Measurements from ENCODE around the gene CAMK1D.

GRCh38 chr10:12784646-12785045 is 435.3 kb downstream of the CAMK1D start:
- TF ChIP-seq, protein P1, sequence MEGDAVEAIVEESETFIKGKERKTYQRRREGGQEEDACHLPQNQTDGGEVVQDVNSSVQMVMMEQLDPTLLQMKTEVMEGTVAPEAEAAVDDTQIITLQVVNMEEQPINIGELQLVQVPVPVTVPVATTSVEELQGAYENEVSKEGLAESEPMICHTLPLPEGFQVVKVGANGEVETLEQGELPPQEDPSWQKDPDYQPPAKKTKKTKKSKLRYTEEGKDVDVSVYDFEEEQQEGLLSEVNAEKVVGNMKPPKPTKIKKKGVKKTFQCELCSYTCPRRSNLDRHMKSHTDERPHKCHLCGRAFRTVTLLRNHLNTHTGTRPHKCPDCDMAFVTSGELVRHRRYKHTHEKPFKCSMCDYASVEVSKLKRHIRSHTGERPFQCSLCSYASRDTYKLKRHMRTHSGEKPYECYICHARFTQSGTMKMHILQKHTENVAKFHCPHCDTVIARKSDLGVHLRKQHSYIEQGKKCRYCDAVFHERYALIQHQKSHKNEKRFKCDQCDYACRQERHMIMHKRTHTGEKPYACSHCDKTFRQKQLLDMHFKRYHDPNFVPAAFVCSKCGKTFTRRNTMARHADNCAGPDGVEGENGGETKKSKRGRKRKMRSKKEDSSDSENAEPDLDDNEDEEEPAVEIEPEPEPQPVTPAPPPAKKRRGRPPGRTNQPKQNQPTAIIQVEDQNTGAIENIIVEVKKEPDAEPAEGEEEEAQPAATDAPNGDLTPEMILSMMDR (tag by site-specific recombination; IDR thresholded peaks at IDR 0.05) = no peak
- TF ChIP-seq ZNF530 (tag by site-specific recombination; IDR thresholded peaks at IDR 0.05; ENCODE audit: low read depth) (no peak), WT1 (tag by site-specific recombination; IDR thresholded peaks at IDR 0.05) (no peak), ZNF121 (tag by site-specific recombination; IDR thresholded peaks at IDR 0.05) (no peak), BCL11B (tag by site-specific recombination; IDR thresholded peaks at IDR 0.05; ENCODE audit: low read depth) (no peak), ZNF76 (tag by site-specific recombination; IDR thresholded peaks at IDR 0.05; ENCODE audit: borderline replicate concordance, low read depth) (no peak), ZFP41 (tag by site-specific recombination; IDR thresholded peaks at IDR 0.05; ENCODE audit: borderline replicate concordance) (no peak), ELK4 (IDR thresholded peaks at IDR 0.05; ENCODE audit: borderline replicate concordance, low read depth, low read length) (no peak), MYNN (tag by site-specific recombination; IDR thresholded peaks at IDR 0.05; ENCODE audit: borderline replicate concordance) (no peak), REST (tag by site-specific recombination; IDR thresholded peaks at IDR 0.05) (no peak), TCF7L2 (IDR thresholded peaks at IDR 0.05; ENCODE audit: borderline replicate concordance, low read depth, low read length) (no peak)
- TF ChIP-seq, protein P2, sequence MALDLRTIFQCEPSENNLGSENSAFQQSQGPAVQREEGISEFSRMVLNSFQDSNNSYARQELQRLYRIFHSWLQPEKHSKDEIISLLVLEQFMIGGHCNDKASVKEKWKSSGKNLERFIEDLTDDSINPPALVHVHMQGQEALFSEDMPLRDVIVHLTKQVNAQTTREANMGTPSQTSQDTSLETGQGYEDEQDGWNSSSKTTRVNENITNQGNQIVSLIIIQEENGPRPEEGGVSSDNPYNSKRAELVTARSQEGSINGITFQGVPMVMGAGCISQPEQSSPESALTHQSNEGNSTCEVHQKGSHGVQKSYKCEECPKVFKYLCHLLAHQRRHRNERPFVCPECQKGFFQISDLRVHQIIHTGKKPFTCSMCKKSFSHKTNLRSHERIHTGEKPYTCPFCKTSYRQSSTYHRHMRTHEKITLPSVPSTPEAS (tag by site-specific recombination; IDR thresholded peaks at IDR 0.05) = no peak

All from HEK293 (cell line).